Sciatic nerve (tissue), 2 donors: ENCODE results near the gene AKAP11. TPM values are rescaled to one million over a fixed set of nuclear protein-coding genes. Genes with fewer than 3 reads are reported as not detected.
A peak's percentile ranks its signal among the peaks of the same experiment; 100 is the strongest.

Experiments used
- ATAC-seq: fragments of 200-7000 bp; cut with Tn5 transposase; one replicate; pipeline ENCODE4 v1.9.1; 2020; ENCODE audit warnings: mild to moderate bottlenecking, moderate library complexity
- DNase-seq: peaks from one replicate; pipeline ENCODE4 v3.0.0-alpha.2; 2020; ENCODE audit warnings: low spot score
- intact Hi-C: fragments of 100-400 bp; cut with DNase I; formaldehyde crosslinking; loops from one replicate; pipeline ENCODE4 v1.14.2; 2022
- total RNA-seq: library from RNA; stranded (reverse); fragmentation: NEBNext Ultra II Directional; extraction: Animal tissue kit (Norgen Biotek cat#: 25700); gene quantifications from one replicate; pipeline ENCODE4 v1.2.1, GENCODE V29; 2021
- donor health status: DM: no; HTN: no; CAD: no.
- donor health status: DM: no; HTN: no; CAD: no.

The AKAP11 gene
- total RNA-seq, 1 donor from 2014 or later: 62.2 TPM

- intact Hi-C loops: no loop called here
- DNase-seq (peak; percentile 97), ATAC-seq (peak; percentile 99)
These were observed 426 bp upstream of the AKAP11 start for GRCh38 chr13:42271337-42272114.

DNA sequence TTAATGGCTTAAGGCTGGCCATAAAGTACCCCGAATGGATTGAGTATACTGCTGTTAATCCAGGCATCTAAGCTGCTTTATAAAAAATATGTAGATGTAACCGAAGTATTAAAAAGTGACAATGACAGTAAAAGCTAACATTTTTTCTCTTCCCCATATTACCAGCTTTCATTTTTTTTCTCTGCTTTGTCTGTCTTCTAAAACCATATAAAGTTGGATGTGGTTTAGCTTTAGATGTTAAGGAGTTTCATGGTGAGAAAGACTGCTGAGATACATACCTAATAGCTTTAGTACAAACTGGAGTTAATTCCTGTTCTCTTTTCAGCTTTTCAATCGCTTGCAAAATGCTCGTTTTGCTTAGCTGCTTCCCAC, 838 bp downstream of the AKAP11 start:
- intact Hi-C loops: no loop called here
- no peak for ATAC-seq
- no peak for DNase-seq

DNA sequence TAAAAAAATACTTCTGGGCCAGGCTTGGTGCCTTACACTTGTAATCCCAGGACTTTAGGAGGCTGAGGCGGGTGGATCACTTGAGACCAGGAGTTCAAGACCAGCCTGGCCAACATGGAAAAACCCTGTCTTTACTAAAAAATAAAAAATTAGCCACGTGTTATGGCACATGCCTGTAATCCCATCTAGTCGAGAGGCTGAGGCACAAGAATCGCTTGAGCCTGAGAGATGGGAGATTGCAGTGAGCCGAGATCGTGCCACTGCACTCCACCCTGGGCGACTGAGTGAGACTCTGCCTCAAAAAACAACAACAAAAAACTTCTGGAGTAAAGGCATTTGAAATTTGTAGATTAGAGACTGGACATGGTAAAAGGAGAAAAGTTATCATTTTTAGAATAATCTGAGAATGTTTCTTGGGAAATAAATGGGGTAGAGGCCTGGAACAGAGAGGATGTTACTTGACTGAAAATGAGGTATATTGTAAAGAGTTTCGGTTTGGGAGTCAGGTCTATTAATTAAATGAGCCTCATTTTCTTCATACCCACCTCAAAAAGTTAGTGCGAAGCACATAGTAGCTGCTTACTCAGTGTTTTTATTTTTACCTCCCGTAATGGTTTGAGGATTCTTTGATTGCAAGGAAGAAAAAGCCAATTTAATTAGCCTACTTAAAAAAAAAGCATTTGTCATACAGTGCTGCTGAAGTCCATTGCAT, 2.6 kb downstream of the AKAP11 start:
- DNase-seq (no peak), ATAC-seq (no peak)
- intact Hi-C loops: no loop called here

GRCh38 chr13:42275098-42275471, 3.1 kb downstream of the AKAP11 start:
- intact Hi-C loops: no loop called here
- ATAC-seq (no peak), DNase-seq (no peak)

GRCh38 chr13:42275506-42275905, 3.6 kb downstream of the AKAP11 start:
- DNase-seq (no peak), ATAC-seq (no peak)
- intact Hi-C loops: no loop called here

- ATAC-seq: no peak
- intact Hi-C loops: no loop called here
- no peak for DNase-seq
These were observed 4.7 kb downstream of the AKAP11 start for GRCh38 chr13:42276683-42277082.

DNA sequence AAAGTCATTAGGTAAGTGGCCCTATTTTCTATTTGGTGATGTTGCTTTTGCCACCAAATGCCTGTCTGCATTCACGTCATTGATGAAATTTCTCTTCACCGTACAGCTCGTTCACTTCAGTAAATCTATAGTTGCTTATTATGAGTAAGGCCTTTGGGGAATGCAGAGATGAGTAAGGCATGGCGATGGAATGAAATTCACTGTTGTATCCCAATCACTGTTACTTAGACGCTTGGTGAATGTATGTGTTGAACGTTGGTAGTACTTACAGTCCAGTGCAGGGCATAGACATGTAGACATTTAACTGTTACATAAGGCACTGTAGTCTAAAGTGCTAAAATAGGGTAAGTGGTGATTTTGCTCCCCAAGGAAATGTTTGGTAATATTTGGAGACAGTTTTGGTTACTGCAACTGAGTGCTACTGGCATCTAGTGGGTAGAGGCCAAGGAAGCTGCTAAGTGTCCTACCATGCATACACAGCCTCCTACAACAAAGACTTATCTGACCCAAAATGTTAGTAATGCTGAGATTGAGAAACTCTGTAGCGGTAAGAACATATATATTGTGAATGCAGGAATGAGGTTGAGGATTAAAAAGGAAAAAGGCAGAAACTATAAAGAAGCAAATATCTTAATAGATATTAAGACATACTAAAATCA, 5.8 kb downstream of the AKAP11 start:
- ATAC-seq: no peak
- intact Hi-C loops: no loop called here
- DNase-seq: no peak

DNA sequence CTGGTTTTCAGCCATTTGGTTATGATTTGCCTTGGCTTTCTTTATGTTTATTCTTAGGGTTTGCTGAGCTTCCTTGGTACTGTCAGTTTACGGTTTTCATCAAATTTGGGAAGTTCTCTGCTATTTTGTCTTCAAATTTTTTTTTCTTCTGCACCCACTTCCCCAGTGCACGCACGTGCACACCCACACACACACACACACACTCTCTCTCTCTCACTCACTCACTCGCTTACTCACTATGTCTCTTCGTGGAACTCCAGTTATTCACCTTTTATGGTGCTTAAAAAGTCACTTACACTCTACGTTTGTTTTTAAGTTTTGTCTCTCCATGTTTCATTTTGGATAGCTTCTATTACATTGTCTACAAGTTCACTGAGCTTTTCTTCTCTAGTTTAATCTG, 7.1 kb downstream of the AKAP11 start:
- ATAC-seq (no peak), DNase-seq (no peak)
- intact Hi-C loops: no loop called here

- ATAC-seq (no peak), DNase-seq (no peak)
- intact Hi-C loops: no loop called here
These were observed 8.0 kb downstream of the AKAP11 start for GRCh38 chr13:42279986-42280385.

DNA sequence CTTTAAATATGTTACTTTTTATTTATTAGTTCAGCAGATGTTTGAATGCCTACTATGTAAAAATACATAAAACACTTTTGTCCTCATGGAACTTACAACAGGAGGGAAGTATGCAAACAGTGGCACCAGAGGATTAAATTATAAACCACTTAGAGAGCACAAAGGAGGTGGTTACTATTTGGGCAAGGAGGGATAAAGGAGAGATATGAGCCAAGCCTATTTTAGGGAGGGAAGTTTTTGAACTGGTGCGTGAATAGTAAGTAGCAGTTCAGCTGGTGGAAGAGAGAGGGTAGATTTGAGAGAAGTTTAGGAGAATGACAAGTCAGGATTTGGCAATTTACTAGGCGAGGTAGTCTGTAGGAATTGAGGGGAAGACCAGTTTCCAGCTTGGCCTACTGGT, 8.6 kb downstream of the AKAP11 start:
- intact Hi-C loops: no loop called here
- ATAC-seq: no peak
- no peak for DNase-seq

DNA sequence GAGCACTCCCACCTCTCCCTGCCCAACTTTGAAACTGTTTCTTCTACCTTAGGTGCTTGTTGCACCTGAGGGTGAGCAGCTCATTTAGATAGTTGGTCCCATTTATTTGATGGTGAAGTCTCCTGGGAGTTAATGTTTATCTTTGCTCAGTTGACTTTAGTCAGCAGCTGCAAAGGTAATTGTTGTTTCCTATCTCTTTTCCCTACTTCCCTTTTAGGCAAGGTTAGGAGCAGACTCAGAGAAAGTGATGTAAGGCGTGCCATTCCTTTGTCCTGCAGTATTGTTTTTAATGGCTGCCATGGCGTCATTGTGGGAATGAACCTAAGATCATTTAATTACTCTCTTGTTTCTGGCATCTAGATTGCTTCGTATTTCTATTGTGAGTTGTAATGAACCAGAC, 11.6 kb downstream of the AKAP11 start:
- DNase-seq: no peak
- ATAC-seq: no peak
- intact Hi-C loops: no loop called here

DNA sequence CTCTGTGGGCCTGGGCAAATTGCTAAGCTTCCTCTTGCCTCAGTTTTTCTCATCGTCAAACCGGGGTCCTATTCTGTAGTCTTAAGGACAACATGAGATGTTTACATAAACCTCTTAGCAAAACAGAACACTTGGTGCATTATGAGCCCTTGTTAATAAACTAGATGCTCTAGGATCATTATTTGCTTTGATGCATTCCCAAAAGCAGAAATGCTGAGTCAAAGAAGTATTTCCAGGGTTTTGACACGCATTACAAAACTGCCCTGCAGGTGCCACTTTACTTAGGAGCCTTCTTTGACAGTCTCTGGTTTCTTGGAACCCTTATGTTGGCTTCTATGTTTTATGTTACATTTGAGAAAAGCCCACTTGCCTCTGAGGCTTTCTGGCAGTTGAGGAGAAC, 12.1 kb downstream of the AKAP11 start:
- DNase-seq (no peak), ATAC-seq (no peak)
- intact Hi-C loops: no loop called here

DNA sequence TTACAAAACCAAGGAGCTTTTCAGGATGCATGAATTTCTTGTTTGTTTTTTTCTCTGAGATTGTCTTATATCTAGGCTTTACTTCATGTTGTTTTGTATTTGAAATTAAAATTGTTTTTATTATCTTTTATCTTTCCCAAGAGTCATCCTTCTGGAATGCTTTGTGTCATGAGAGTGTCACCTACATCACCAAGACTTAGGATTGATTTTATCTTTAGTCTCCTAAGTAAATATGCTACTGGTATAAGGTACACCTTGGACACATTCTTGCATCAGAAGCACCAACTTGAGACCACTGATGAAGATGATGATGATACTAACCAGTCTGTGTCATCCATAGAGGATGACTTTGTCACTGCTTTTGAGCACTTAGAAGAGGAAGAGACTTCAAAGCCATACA, 26.4 kb downstream of the AKAP11 start:
- no peak for DNase-seq
- ATAC-seq: no peak
- intact Hi-C loops: no loop called here

DNA sequence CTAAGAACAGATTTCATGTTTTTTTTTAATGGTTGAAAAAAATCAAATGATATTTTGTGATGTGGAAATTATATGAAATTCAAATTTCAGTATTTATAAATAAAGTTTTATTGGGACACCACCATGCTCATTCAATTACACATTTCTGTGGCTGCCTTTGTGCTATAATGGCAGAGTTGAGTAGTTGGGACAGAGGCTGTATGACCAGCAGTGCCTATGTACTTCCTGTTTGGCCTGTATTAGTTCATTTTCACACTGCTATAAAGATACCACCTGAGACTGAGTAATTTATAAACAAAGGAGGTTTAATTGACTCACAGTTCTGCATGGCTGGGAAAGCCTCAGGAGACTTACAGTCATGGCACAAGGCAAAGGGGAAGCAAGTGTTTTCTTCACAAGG, 33.6 kb downstream of the AKAP11 start:
- intact Hi-C loops: no loop called here
- DNase-seq: no peak

GRCh38 chr13:42307461-42307860, 35.5 kb downstream of the AKAP11 start:
- ATAC-seq (no peak), DNase-seq (no peak)
- intact Hi-C loops: no loop called here

More for the DNA sequence above, 33.6 kb downstream of the AKAP11 start:
- no peak for ATAC-seq

GRCh38 chr13:42312817-42313431, 41.0 kb downstream of the AKAP11 start:
- no peak for ATAC-seq
- intact Hi-C loops: no loop called here
- no peak for DNase-seq

- no peak for DNase-seq
- ATAC-seq: no peak
- intact Hi-C loops: no loop called here
These were observed 46.6 kb downstream of the AKAP11 start for GRCh38 chr13:42318570-42318969.

DNA sequence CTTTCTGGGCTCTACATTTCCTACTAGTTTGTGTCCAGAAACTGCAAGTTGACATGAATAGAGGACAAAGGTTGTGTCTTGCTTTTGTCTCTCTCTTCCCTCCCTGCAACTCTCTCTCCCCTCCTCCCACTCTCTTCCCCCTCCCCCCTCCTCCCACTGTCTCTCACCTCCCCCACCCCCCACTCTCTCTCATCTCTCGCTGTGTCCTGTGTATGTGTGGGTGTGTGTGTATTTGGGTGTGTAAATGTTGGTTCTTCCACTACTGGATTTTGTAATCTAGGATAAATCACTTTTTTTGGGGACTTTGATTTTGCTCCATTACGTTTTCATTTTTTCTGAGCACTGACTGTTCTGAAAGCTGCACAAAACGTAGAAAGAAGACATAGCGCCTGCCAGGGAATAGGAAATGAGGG, 48.4 kb downstream of the AKAP11 start:
- intact Hi-C loops: no loop called here
- no peak for ATAC-seq
- no peak for DNase-seq

- intact Hi-C loops: no loop called here
- DNase-seq (no peak), ATAC-seq (no peak)
These were observed 50.9 kb downstream of the AKAP11 start for GRCh38 chr13:42322806-42323205.

- intact Hi-C loops: no loop called here
- no peak for DNase-seq
- no peak for ATAC-seq
These were observed 52.8 kb downstream of the AKAP11 start for GRCh38 chr13:42324704-42325103.
